ENCODE data around the gene LCP2.

The LCP2 gene

DNA sequence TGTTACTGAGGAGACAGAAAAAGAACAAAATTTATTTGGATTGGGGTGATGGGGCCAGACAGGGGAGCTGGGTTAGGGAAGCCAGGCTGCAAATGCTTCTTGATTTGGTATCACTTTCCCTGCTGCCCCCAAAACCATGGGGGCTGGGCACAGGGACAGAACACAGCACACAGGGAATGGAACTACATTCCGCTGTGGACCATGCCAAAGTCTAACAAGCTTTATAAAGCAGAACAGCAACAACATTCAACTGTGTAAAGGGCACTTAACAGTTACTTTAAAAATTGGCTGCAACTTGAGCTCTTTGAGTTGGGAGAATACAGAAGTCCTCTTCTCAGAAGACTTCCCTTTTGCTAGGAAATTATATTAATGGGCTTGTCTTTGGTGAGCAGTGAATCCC lies 41.0 kb downstream of the LCP2 start:
- no peaks in the 10 kb centered on the region for H4K20me1 ChIP-seq (ENCODE audit: insufficient read depth, low read length, poor library complexity, severe bottlenecking)
- no peak overlapping the region for H3K9ac ChIP-seq (ENCODE audit: low read depth, low read length, poor library complexity, severe bottlenecking)
- H3K36me3 ChIP-seq (ENCODE audit: insufficient read depth, low read length), result peaks cover 99% of the 10 kb centered on the region
- TF ChIP-seq, protein P1, sequence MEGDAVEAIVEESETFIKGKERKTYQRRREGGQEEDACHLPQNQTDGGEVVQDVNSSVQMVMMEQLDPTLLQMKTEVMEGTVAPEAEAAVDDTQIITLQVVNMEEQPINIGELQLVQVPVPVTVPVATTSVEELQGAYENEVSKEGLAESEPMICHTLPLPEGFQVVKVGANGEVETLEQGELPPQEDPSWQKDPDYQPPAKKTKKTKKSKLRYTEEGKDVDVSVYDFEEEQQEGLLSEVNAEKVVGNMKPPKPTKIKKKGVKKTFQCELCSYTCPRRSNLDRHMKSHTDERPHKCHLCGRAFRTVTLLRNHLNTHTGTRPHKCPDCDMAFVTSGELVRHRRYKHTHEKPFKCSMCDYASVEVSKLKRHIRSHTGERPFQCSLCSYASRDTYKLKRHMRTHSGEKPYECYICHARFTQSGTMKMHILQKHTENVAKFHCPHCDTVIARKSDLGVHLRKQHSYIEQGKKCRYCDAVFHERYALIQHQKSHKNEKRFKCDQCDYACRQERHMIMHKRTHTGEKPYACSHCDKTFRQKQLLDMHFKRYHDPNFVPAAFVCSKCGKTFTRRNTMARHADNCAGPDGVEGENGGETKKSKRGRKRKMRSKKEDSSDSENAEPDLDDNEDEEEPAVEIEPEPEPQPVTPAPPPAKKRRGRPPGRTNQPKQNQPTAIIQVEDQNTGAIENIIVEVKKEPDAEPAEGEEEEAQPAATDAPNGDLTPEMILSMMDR (conservative IDR thresholded peaks at IDR 0.05; ENCODE audit: low read length), result no peak
- TF ChIP-seq EZH2phosphoT487 (IDR thresholded peaks at IDR 0.05; ENCODE audit: borderline replicate concordance), result no peak
- no peaks in the 10 kb centered on the region for H3K27me3 ChIP-seq (ENCODE audit: insufficient read depth, low read length, poor library complexity, severe bottlenecking)
- peaks cover under 1% of the 10 kb centered on the region for H3K4me1 ChIP-seq (ENCODE audit: insufficient read depth, low read length, poor library complexity, severe bottlenecking)
- no peaks in the 10 kb centered on the region for H3K9me3 ChIP-seq (ENCODE audit: insufficient read depth, low read depth, low read length)
- H3K4me2 ChIP-seq (ENCODE audit: low read depth, low read length, poor library complexity, severe bottlenecking), result no peak overlapping the region
- no peaks in the 10 kb centered on the region for H3F3A ChIP-seq (ENCODE audit: low read depth)
- H2AFZ ChIP-seq (ENCODE audit: low read length), result no peak overlapping the region
- H3K4me3 ChIP-seq (ENCODE audit: low read length, poor library complexity, severe bottlenecking), result no peak overlapping the region
- no peaks in the 10 kb centered on the region for H3K9me2 ChIP-seq (replicated peaks; ENCODE audit: low read depth, low read length)
- H3K79me2 ChIP-seq (ENCODE audit: insufficient read depth, low read length), result no peaks in the 10 kb centered on the region

DNA sequence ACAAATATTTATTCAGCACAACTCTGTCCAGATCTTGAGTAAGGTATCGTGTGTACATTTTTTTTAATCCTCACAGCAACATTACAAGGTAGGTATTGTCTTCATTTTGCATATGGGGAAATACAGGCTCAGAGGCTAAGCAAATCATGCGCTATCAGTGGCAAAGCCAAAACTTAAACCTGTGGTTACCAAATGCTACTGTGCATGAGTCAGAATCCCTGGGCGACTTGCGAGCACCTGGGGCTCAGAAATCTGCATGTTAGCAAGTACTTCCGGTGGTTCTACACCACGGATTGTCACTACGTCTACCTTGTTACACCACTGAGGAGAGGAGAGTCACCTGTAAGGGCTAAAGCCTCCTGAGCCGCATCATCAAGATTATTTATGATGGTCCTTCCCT lies 43.5 kb downstream of the LCP2 start:
- Histone ChIP-seq H3K36me3 (ENCODE audit: insufficient read depth, low read length) (peaks cover 97% of the 10 kb centered on the region), H4K20me1 (ENCODE audit: insufficient read depth, low read length, poor library complexity, severe bottlenecking) (no peaks in the 10 kb centered on the region), H3K9ac (ENCODE audit: low read depth, low read length, poor library complexity, severe bottlenecking) (no peak overlapping the region), H3K79me2 (ENCODE audit: insufficient read depth, low read length) (no peaks in the 10 kb centered on the region), H3K4me2 (ENCODE audit: low read depth, low read length, poor library complexity, severe bottlenecking) (no peak overlapping the region), H3F3A (ENCODE audit: low read depth) (no peaks in the 10 kb centered on the region), H2AFZ (ENCODE audit: low read length) (no peak overlapping the region), H3K4me1 (ENCODE audit: insufficient read depth, low read length, poor library complexity, severe bottlenecking) (no peaks in the 10 kb centered on the region), H3K9me3 (ENCODE audit: insufficient read depth, low read depth, low read length) (no peaks in the 10 kb centered on the region), H3K27me3 (ENCODE audit: insufficient read depth, low read length, poor library complexity, severe bottlenecking) (no peaks in the 10 kb centered on the region), H3K4me3 (ENCODE audit: low read length, poor library complexity, severe bottlenecking) (no peak overlapping the region), H3K9me2 (replicated peaks; ENCODE audit: low read depth, low read length) (no peaks in the 10 kb centered on the region)
- no peak for TF ChIP-seq EZH2phosphoT487 (IDR thresholded peaks at IDR 0.05; ENCODE audit: borderline replicate concordance)
- TF ChIP-seq, protein P1 (conservative IDR thresholded peaks at IDR 0.05; ENCODE audit: low read length), result no peak

DNA sequence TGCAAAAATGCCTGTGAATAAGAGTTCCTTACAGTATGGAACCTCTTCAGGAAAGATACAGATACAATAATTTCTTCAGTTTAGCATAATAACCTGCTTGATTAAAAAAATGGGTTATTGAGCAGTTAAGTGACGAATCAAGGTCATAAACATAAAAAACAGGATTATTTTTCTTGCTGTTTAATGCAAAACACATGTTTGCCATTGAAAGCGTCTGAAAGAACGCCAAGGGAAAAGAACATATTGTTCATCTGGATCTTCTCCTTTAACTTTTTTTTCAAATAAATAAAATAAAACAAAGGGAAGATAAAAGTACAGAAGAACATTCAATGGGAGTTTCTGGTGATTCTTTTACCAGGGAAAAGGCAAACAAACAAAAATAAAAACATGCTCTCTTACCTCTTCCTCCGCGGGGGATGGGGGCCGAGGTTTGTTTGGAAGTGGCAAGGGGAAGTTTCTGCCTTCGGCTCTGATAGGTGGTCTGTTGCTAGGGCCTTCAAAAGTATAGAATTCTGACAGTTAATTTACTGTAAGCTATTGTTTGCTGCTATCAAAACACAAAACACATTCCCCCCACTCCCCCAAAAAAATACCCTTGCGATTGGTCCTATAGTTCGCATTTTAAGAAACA lies 44.7 kb downstream of the LCP2 start:
- no peaks in the 10 kb centered on the region for H3F3A ChIP-seq (ENCODE audit: low read depth)
- H2AFZ ChIP-seq (ENCODE audit: low read length), result no peak overlapping the region
- H3K4me1 ChIP-seq (ENCODE audit: insufficient read depth, low read length, poor library complexity, severe bottlenecking), result no peaks in the 10 kb centered on the region
- no peak overlapping the region for H3K4me2 ChIP-seq (ENCODE audit: low read depth, low read length, poor library complexity, severe bottlenecking)
- no peaks in the 10 kb centered on the region for H4K20me1 ChIP-seq (ENCODE audit: insufficient read depth, low read length, poor library complexity, severe bottlenecking)
- H3K79me2 ChIP-seq (ENCODE audit: insufficient read depth, low read length), result no peaks in the 10 kb centered on the region
- no peak overlapping the region for H3K9ac ChIP-seq (ENCODE audit: low read depth, low read length, poor library complexity, severe bottlenecking)
- H3K36me3 ChIP-seq (ENCODE audit: insufficient read depth, low read length), result peaks cover 96% of the 10 kb centered on the region; the same call in 1 of the 2 replicates
- no peaks in the 10 kb centered on the region for H3K9me2 ChIP-seq (replicated peaks; ENCODE audit: low read depth, low read length)
- TF ChIP-seq EZH2phosphoT487 (IDR thresholded peaks at IDR 0.05; ENCODE audit: borderline replicate concordance), result no peak
- TF ChIP-seq, protein P1 (conservative IDR thresholded peaks at IDR 0.05; ENCODE audit: low read length), result no peak
- H3K27me3 ChIP-seq (ENCODE audit: insufficient read depth, low read length, poor library complexity, severe bottlenecking), result no peaks in the 10 kb centered on the region
- no peak overlapping the region for H3K4me3 ChIP-seq (ENCODE audit: low read length, poor library complexity, severe bottlenecking)
- H3K9me3 ChIP-seq (ENCODE audit: insufficient read depth, low read depth, low read length), result no peaks in the 10 kb centered on the region

Data from Loucy (cell line).